HTR-8/SVneo (cell line): ENCODE results near the gene RIPOR1.

Experiments
- DNase-seq: peaks from one replicate; pipeline ENCODE4 v3.0.0; 2011; ENCODE audit warnings: low spot score, mixed read lengths; ENCODE audit not compliant: insufficient read length
- FAIRE-seq: peaks from 2 replicates; lab custom pipeline; 2011; peaks lifted over from hg19 to GRCh38; lab: Jason Lieb, UNC

The RIPOR1 gene

DNA sequence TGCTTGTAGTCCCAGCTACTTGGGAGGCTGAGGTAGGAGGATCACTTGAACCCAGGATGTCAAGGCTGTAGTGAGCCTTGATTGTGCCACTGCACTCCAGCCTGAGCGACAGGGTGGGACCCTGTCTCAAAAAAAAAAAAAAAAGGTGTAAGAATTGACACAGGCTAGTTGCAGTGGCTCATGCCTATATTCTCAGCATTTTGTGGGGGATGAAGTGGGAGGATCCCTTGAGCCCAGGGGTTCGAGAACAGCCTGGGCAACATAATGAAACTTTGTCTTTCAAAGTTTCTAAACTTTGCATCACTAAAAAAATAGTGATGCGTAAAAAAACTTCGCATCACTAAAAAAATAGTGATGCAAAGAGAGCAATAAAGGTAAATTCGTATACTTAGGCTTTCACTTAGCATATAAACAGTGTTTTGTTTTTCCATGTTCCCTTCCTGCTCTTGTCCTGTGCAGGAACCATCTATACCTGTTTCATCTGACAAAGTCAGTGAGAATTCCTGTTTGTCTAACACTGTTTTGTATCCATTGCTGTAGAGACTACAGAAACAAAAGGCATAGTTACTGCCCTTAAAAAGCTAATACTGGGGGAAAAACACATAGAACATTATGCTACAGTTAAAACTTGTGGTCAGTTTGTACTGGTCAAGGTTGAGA is 65.8 kb downstream of the RIPOR1 start:
- FAIRE-seq: no peak

DNA sequence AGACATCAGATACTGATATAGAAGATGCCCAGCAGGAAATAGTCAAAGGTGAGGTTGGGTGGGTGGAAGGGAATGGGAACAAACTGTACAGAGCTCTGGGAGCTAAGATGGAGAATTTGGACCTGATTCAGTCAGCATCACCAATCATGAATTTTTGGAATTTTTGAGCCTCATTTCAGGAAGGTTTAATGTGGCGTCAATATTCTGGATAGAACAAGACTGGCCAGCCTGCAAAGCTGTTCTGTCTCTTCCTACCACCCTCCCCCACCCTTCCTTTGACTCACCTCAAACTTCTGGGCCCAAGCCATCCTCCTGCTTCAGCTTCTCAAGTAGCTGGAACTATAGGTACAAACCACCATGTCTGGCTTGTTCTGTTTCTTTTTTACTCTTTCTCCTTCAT is 66.3 kb downstream of the RIPOR1 start:
- no peak for DNase-seq
- FAIRE-seq: no peak

More for the DNA sequence above, 65.8 kb downstream of the RIPOR1 start:
- DNase-seq: no peak
